Measurements from ENCODE around the gene ENTREP3.

The ENTREP3 gene

DNA sequence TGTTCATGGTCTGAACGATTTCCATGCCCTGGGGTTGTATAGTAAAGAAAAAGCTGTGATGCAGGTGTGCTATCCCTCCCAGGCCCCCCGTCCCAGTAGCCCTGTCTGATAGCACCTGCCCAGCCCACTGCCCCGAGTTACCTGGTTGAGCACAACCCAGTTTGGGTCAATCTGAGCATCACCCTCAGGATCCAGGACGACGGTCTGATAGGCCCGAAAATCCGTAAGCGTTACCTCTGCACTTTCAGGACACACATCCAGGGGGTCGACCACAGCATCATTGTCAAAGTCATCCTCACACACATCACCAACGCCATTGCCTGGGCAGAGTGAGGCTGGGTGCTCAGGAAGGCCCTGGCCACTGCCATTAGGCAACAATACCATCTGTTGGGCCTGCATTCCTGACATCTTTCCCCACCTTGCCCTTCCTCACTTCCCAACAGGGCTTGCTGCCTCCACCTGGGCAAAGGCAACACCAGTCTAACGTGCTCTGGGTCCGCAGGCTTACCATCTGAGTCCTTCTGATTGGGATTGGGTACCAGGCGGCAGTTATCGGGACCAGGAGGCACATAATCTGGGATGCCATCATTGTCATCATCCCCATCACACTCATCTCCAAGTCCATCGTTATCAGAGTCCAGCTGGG is 57.3 kb downstream of the ENTREP3 start:
- DNase-seq: no peak
